Measurements from ENCODE around the gene RSPH6A.

DNA sequence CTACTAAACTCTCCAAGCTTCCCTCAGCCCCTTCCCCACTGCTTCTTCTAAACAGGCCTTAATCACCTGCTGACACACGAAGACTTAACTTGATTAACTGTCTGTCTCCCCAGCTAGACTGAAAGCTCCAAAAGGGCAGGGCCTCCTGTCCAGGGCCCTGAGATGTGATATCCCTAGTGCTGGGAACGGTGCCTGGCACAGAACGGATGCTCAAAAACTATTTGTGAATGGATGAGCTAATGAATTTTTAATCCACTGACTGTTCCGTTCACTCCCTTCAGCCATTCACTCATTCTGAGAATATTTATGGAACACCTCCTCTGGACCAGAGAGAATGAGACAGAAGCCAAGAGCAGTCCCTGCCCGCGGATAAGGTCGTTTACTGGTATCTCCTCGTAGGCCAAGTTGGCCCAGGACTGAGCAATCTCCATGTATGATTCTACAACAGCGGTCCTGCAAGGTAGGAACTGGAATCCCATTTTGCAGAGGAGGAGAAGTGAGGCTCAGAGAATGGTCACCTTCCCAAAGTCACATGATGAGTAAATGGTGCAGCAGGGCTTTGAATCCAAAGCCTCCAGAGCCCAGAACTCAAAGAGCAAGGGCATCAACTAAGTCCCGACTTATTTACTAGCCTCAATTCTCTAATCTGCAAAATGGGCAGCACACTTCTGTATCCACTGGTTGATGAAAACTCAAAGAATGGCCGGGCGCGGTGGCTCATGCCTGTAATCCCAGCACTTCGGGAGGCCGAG is 25.9 kb downstream of the RSPH6A start:
- TF ChIP-seq CTCF (IDR thresholded peaks at IDR 0.05) (no peak), EP300 (IDR thresholded peaks at IDR 0.05) (no peak)

Data from suprapubic skin (tissue), 3 donors.